ENCODE data around the gene HS3ST5.

GRCh38 chr6:114140416-114140815 lies 202.4 kb downstream of the HS3ST5 start:
- TF ChIP-seq, protein P1, sequence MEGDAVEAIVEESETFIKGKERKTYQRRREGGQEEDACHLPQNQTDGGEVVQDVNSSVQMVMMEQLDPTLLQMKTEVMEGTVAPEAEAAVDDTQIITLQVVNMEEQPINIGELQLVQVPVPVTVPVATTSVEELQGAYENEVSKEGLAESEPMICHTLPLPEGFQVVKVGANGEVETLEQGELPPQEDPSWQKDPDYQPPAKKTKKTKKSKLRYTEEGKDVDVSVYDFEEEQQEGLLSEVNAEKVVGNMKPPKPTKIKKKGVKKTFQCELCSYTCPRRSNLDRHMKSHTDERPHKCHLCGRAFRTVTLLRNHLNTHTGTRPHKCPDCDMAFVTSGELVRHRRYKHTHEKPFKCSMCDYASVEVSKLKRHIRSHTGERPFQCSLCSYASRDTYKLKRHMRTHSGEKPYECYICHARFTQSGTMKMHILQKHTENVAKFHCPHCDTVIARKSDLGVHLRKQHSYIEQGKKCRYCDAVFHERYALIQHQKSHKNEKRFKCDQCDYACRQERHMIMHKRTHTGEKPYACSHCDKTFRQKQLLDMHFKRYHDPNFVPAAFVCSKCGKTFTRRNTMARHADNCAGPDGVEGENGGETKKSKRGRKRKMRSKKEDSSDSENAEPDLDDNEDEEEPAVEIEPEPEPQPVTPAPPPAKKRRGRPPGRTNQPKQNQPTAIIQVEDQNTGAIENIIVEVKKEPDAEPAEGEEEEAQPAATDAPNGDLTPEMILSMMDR (optimal IDR thresholded peaks at IDR 0.05 in 1 of 3, IDR thresholded peaks at IDR 0.05 in 1 of 3, conservative IDR thresholded peaks at IDR 0.05 in 1 of 3; ENCODE audit: extremely low read depth in 1 of 3, insufficient read depth in 2 of 3, low read length in 3 of 3): no peak
- TF ChIP-seq EZH2 (IDR thresholded peaks at IDR 0.05; ENCODE audit: low read length): no peak
